Activated CD8-positive, alpha-beta T cell treated with anti-CD3 and anti-CD28 coated beads, Interleukin-2, amount 10 ng/mL, durations not matched to agents 7 days and 5 days (primary cell): ENCODE results near the gene MRPS35. TPM values are rescaled to one million over a fixed set of nuclear protein-coding genes. Genes with fewer than 3 reads are reported as not detected.
A peak's percentile ranks its signal among the peaks of the same experiment; 100 is the strongest.

Experiments
- ATAC-seq: fragments of 150-1000 bp; cut with Tn5 transposase; one replicate; pipeline ENCODE4 v1.10.0; 2021; ENCODE audit warnings: moderate library complexity
- CTCF ChIA-PET: fragments of 350-600 bp; sonication (Branson Sonifier 250); formaldehyde crosslinking; loops from one replicate; lab custom pipeline; 2021; ENCODE audit warnings: antibody characterized with exemption; lab: Charles Lee
- POLR2A ChIA-PET: fragments of 350-600 bp; sonication (Branson Sonifier 250); formaldehyde crosslinking; loops from one replicate; lab custom pipeline; 2021; ENCODE audit warnings: antibody characterized with exemption; lab: Charles Lee
- DNase-seq: peaks from one replicate; pipeline ENCODE4 v3.0.0-alpha.2; 2020
- H3K27ac Mint-ChIP-seq: one replicate; pipeline ENCODE4 v1.8.0; 2021; ENCODE audit warnings: mild to moderate bottlenecking, mixed read lengths
- H3K27me3 Mint-ChIP-seq: one replicate; pipeline ENCODE4 v1.8.0; 2021; ENCODE audit warnings: low read depth, mixed read lengths
- H3K36me3 Mint-ChIP-seq: one replicate; pipeline ENCODE4 v1.8.0; 2021; ENCODE audit warnings: low read depth, mixed read lengths
- H3K4me1 Mint-ChIP-seq: one replicate; pipeline ENCODE4 v1.8.0; 2021; ENCODE audit warnings: low read depth, mixed read lengths
- H3K4me3 Mint-ChIP-seq: one replicate; pipeline ENCODE4 v1.8.0; 2021; ENCODE audit warnings: mild to moderate bottlenecking, mixed read lengths
- H3K9me3 Mint-ChIP-seq: one replicate; pipeline ENCODE4 v1.8.0; 2022; ENCODE audit warnings: mixed read lengths; ENCODE audit not compliant: insufficient read depth
- total RNA-seq, 2 experiments: library from RNA; stranded (reverse); gene quantifications; one replicate each; pipeline ENCODE4 v1.2.3, GENCODE V29; 2021

Gene MRPS35
- total RNA-seq, 2 experiments from 2014 or later = 39.1 to 40.0 TPM

DNA sequence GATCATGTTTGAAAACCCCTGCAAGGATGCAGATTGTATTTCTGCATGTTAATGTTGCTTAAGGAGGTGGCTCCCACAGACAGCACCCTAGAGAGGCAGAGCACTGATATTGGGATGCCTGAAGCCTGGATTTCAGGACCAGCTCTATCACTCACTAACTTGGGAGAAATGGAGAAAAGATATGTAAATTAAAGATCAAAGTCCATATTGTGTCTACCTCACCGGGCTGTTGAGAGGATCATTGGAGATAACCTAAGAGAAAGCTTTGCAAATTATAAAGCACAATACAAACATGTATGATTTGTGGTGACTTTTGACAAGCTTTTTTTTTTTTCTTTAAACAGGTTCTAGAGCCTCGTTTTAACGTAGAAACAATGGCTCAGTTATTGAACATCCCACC is 22.0 kb upstream of the MRPS35 start:
- Mint-ChIP-seq H3K4me1 (no peaks in the 10 kb centered on the region), H3K27ac (no peak overlapping the region), H3K9me3 (no peaks in the 10 kb centered on the region), H3K4me3 (no peak overlapping the region), H3K27me3 (no peaks in the 10 kb centered on the region), H3K36me3 (no peaks in the 10 kb centered on the region)
- CTCF ChIA-PET = interaction anchor here (0.9 kb wide), 1 partner anchor 53 kb away, joined by 3 read pairs; no protein-coding TSS in a partner anchor
- POLR2A ChIA-PET = no interaction called here
- ATAC-seq = no peak
- no peak for DNase-seq

DNA sequence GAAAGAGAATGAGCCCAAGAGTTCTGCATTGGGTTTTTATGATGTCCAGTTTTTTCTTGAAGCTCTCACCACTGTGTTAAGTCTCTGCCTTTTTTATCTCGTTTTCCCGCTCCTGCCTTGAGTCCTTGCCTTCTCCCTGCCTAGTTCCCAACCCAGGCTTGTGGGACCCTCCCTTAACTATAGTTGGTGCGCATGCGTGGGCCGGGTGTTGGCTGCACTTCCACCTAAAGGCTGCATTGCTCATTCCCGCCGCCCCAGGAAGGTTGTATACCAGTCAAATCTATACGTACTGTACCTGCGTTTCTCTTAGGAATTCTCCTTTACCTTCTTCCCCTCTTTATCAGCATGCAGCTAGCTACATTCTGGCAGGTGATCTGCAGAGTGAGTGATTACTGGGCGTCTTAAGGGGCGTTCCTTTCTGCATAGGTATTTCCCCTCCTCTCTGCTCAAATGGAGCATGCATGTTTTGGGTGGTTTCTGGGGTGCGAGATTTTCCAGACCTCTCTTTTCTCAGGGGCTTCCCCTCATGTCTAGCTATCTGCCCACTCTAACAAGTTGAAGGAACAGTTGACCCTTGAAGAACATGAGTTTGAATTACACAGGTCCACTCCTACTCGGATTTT is 21.0 kb upstream of the MRPS35 start:
- Mint-ChIP-seq H3K4me3 (no peak overlapping the region), H3K36me3 (no peaks in the 10 kb centered on the region), H3K9me3 (no peaks in the 10 kb centered on the region), H3K4me1 (no peaks in the 10 kb centered on the region), H3K27ac (no peak overlapping the region), H3K27me3 (no peaks in the 10 kb centered on the region)
- ChIA-PET CTCF (no interaction called here), POLR2A (no interaction called here)
- no peak for DNase-seq
- ATAC-seq = no peak

DNA sequence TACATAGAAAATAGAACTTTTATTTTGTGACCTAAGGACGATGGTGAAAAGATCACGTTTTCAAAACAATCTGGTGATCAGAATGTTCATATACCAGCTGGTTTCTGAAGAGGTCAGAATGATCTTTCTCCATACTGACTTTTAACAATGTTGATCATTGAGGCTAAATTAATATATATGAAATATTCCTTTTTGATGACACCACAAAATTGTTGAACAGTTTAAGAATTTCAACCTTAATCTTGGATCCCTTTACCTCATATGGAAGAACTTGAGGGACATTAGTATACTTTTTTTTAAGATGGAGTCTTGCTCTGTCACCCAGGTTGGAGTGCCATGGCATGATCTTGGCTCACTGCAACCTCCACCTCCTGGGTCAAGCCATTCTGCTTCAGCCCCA is 17.2 kb upstream of the MRPS35 start:
- no peak for DNase-seq
- no peaks in the 10 kb centered on the region for H3K4me1 Mint-ChIP-seq
- ChIA-PET POLR2A (no interaction called here), CTCF (no interaction called here)
- no peaks in the 10 kb centered on the region for H3K9me3 Mint-ChIP-seq
- H3K4me3 Mint-ChIP-seq = no peak overlapping the region
- ATAC-seq = no peak
- H3K27ac Mint-ChIP-seq = no peak overlapping the region
- no peaks in the 10 kb centered on the region for H3K27me3 Mint-ChIP-seq
- no peaks in the 10 kb centered on the region for H3K36me3 Mint-ChIP-seq

DNA sequence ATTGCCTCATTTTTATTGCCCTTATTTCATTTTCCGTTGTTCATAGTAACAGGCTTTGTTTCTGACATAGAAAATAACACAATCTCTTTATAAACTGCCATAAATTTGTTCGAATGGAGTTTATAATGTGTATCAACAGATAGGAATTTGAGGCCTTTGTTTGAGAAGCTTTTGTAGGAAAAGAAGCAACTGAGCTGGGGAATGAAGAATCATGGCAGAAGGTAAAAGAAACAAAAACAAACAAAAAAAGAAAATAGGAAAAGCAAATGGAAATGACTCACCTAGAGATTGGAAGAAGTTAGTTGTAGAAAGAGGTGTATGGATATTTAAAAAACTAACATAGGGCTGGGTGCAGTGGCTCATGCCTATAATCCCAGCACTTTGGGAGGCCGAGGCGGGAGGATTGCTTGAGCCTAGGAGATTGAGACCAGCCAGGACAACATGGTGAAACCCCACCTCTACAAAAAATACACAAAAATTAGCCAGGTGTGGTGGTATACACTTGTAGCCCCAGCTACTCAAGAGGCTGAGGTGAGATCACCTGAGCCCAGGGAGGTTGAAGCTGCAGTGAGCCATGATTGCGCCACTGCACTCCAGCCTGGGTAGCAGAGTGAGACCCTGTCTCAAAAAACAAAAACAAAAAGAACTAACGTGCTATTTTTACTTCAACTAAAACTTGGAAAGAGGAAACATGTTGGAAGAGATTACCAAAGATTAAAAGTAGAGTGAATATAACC is 14.9 kb upstream of the MRPS35 start:
- CTCF ChIA-PET = interaction anchor here (0.6 to 1.2 kb wide), 3 partner anchors 35 to 308 kb away, joined by 3 to 4 read pairs (median 3); no protein-coding TSS in a partner anchor
- Mint-ChIP-seq H3K27me3 (no peaks in the 10 kb centered on the region), H3K4me1 (no peaks in the 10 kb centered on the region), H3K36me3 (no peaks in the 10 kb centered on the region), H3K4me3 (no peak overlapping the region), H3K9me3 (no peaks in the 10 kb centered on the region), H3K27ac (no peak overlapping the region)
- DNase-seq (no peak), ATAC-seq (no peak)
- POLR2A ChIA-PET = no interaction called here

DNA sequence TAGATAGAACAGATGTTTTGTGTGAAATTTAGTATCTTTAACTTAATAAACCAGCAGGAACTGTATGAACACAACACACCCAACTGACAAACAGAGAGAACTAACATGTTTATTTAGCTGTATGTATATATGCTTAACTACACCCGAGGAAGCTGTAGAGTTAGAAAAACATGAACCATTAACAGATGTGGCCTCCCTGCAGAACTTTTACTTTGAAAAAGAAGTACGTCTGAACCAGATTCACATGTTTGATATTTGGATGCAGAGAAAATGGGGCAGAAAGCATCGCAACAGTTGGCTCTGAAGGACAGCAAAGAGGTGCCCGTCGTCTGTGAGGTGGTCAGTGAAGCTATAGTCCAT is 14.4 kb upstream of the MRPS35 start, which contains the start of gene REP15:
Gene REP15 (plus strand): TSS at position 155 of the 360 bp plus-strand sequence. CDS start 116 bp downstream, at position 271.
- Mint-ChIP-seq H3K4me1 (no peaks in the 10 kb centered on the region), H3K36me3 (no peaks in the 10 kb centered on the region), H3K27ac (no peak within 1 kb of the TSS), H3K9me3 (no peaks in the 10 kb centered on the region), H3K27me3 (peaks cover 2% of the 10 kb centered on the region), H3K4me3 (no peak within 1 kb of the TSS)
- ChIA-PET POLR2A (no interaction called here), CTCF (interaction anchor here (1.0 to 1.2 kb wide), 3 partner anchors 37 to 309 kb away, joined by 3 to 4 read pairs (median 3); no protein-coding TSS in a partner anchor)
- no peak for ATAC-seq
- DNase-seq = no peak

DNA sequence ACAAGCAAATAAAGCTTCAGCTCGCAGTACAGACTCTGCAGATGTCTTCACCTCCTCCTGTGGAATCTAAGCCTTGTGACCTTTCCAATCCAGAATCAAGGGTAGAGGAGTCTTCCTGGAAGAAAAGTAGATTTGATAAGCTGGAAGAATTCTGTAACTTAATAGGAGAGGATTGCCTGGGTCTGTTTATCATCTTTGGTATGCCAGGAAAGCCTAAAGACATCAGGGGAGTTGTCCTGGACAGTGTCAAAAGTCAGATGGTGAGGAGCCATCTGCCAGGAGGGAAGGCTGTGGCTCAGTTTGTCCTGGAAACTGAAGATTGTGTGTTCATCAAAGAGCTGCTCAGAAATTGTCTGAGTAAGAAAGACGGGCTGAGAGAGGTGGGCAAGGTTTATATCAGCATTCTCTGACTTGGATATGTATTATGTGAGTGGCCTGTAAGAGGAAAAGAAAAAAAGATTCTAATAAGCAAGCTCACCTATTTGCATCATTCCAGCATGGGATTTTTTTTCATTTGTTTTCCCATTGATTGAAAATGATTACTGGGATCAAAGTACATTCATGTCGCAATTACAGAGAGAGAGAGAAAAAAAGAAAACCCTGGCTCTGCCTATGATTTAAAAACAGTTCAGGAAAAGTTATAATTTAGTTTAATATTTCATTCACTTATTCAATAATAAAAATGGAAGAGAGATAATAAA is 13.6 kb upstream of the MRPS35 start:
- POLR2A ChIA-PET = no interaction called here
- H3K27ac Mint-ChIP-seq = no peak overlapping the region
- H3K4me3 Mint-ChIP-seq = no peak overlapping the region
- DNase-seq = no peak
- CTCF ChIA-PET = interaction anchor here (1.0 to 1.2 kb wide), 2 partner anchors 36 to 124 kb away, joined by 3 to 4 read pairs; no protein-coding TSS in a partner anchor
- peaks cover 3% of the 10 kb centered on the region for H3K27me3 Mint-ChIP-seq
- H3K4me1 Mint-ChIP-seq = no peaks in the 10 kb centered on the region
- H3K36me3 Mint-ChIP-seq = no peaks in the 10 kb centered on the region
- no peaks in the 10 kb centered on the region for H3K9me3 Mint-ChIP-seq
- ATAC-seq = no peak

DNA sequence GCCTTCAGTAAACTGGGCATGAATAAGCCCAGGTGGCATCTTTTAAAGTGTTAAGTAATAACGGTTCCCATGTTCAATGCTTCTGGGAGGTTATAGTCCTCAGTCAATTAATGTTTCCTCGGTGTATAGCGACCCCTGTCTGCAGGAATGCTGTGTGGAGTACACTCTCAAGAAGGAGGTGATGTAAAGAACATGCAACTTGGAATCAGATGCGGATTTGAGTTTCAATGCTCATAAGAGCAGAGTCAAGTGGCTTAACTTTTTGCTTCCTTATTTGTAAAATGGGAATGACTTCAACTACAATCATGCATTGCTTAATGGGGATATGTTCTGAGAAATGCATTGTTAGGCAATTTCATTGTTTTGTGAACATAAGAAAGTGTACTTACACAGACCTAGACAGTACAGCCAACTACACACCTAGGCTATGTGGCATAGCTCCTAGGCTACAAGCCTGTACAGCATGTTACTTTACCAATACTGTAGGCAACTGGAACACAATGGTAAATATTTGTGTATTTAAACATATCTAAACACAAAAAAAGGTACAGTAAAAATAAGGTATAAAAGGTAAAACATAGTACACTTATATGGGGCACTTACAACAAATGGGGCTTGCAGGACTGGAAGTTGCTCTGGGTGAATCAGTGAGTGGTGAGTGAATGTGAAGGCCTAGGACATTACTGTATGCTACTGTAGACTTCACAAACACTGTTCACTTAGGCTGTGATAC is 6.7 kb upstream of the MRPS35 start:
- ATAC-seq = peak; percentile 96

DNA sequence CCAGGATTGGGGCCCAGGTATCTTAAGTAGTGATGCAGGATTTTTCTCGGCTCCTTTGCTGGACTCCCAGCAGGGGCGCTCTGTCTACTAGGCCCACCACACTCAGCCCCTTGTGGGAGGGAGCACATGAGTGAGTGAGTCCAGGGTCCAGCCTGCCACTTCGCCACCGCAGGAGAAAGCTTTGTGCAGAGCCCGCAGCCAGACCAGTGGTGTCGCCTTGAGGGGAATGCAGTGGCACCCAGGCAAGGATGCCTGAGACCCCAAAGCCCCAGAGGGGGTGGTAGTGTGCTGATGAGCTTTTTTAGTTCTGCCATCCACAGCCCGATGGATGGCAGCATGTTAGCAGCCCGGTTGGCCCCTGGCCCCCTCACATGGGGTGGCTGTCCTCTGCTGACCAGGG is 5.4 kb upstream of the MRPS35 start:
- Mint-ChIP-seq H3K4me3 (no peak overlapping the region), H3K9me3 (no peaks in the 10 kb centered on the region), H3K27me3 (peaks cover 19% of the 10 kb centered on the region), H3K36me3 (no peaks in the 10 kb centered on the region), H3K4me1 (peaks cover 4% of the 10 kb centered on the region), H3K27ac (no peak overlapping the region)
- ATAC-seq = no peak
- DNase-seq = no peak
- ChIA-PET CTCF (interaction anchor here (0.9 to 1.2 kb wide), 2 partner anchors 20 to 281 kb away, joined by 3 to 4 read pairs; no protein-coding TSS in a partner anchor), POLR2A (no interaction called here)

More for the DNA sequence above, 6.7 kb upstream of the MRPS35 start:
- ChIA-PET CTCF (interaction anchor here (0.7 to 1.2 kb wide), 9 partner anchors 17 to 400 kb away, joined by 3 to 4 read pairs (median 3); no protein-coding TSS in a partner anchor), POLR2A (no interaction called here)
- peak; percentile 84 for DNase-seq
- H3K4me1 Mint-ChIP-seq = no peaks in the 10 kb centered on the region
- H3K9me3 Mint-ChIP-seq = no peaks in the 10 kb centered on the region
- H3K36me3 Mint-ChIP-seq = no peaks in the 10 kb centered on the region
- peaks cover 17% of the 10 kb centered on the region for H3K27me3 Mint-ChIP-seq
- H3K27ac Mint-ChIP-seq = no peak overlapping the region
- H3K4me3 Mint-ChIP-seq = no peak overlapping the region

DNA sequence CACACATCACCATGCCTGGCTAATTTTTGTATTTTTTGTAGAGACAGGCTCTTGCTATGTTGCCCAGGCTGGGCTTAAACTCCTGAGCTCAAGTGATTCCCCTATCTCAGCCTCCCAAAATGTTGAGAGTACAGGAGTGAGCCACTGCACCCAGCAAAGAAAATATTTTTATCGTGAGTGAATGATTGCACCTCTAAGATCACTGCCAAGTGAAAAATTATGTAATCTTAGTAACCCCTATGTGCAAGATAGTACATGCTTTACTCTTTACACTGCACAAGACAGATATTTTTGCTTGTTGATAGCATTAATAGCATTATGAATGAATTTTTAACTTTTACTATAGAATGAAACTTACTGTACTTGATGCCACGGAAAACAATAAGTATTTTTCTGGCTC is 3.4 kb upstream of the MRPS35 start:
- CTCF ChIA-PET = interaction anchor here (1.2 to 1.7 kb wide), 2 partner anchors 44 to 55 kb away, joined by 3 to 5 read pairs; no protein-coding TSS in a partner anchor
- peaks cover 13% of the 10 kb centered on the region for H3K4me1 Mint-ChIP-seq
- ATAC-seq (no peak), DNase-seq (no peak)
- H3K4me3 Mint-ChIP-seq = no peak overlapping the region
- POLR2A ChIA-PET = no interaction called here
- H3K9me3 Mint-ChIP-seq = no peaks in the 10 kb centered on the region
- H3K27me3 Mint-ChIP-seq = peaks cover 16% of the 10 kb centered on the region
- H3K27ac Mint-ChIP-seq = no peak overlapping the region
- H3K36me3 Mint-ChIP-seq = peaks cover 4% of the 10 kb centered on the region

DNA sequence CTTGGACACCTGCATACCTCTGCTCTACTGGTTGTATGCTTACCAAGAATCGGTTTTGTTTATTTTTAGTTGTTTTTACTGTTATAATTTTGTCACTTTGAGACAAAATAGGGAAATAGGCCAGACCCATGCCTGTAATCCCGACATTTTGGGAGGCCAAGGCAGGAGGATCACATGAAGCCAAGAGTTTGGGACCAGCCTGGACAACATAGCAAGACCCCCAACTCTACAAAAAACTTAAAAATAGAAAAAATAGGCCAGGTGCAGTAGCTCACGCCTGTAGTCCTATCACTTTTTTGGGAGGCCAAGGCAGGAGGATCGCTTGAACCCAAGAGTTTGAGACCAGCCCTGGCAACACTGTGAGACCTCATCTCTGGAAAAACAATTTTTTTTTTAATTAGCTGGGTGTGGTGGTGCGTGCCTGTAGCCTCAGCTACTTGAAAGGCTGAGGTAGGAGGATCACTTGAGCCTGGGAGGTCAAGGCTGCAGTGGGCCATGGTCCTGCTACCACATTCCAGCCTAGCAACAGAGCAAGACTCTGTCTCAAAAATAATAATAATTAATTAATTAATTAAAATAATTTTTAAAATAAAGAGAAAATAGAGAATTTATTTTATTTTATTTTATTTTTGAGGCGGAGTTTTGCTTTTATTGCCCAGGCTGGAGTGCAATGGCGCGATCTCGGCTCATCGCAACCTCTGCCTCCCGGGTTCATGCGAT is 1.3 kb upstream of the MRPS35 start:
- ATAC-seq (no peak), DNase-seq (no peak)
- Mint-ChIP-seq H3K9me3 (no peaks in the 10 kb centered on the region), H3K36me3 (peaks cover 13% of the 10 kb centered on the region), H3K27me3 (peaks cover 16% of the 10 kb centered on the region), H3K27ac (no peak overlapping the region), H3K4me3 (peak overlapping the region; percentile 91), H3K4me1 (peaks cover 23% of the 10 kb centered on the region)
- ChIA-PET CTCF (interaction anchor here (1.0 to 1.6 kb wide), 3 partner anchors 24 to 285 kb away, joined by 3 to 5 read pairs (median 4); no protein-coding TSS in a partner anchor), POLR2A (interaction anchor here (0.6 kb wide), 1 partner anchor 15 kb away, joined by 3 read pairs; no protein-coding TSS in a partner anchor)
